A549 (cell line): ENCODE data around the gene DCHS2.

Source experiments
- CBX2 ChIP-seq: fragments of 200-600 bp; sonication (generic); IDR thresholded peaks from 2 replicates; pipeline ENCODE4 v1.6.1; 2016; ENCODE audit warnings: low read depth, mild to moderate bottlenecking, borderline replicate concordance
- CEBPB ChIP-seq, 2 experiments: fragments of >200 bp in 1 of 2; sonication (Bioruptor Twin) in 1 of 2; formaldehyde crosslinking in 1 of 2; IDR thresholded peaks; 2 replicates each; pipeline ENCODE4 v1.6.1; 2012 to 2016
- ESRRA ChIP-seq: fragments of 150-350 bp; IDR thresholded peaks from 2 replicates; pipeline ENCODE4 v1.6.1; 2014; ENCODE audit warnings: mild to moderate bottlenecking, low read length, borderline replicate concordance
- KDM5A ChIP-seq: fragments of 200-600 bp; sonication (generic); IDR thresholded peaks from 2 replicates; pipeline ENCODE4 v1.6.1; 2016; ENCODE audit warnings: antibody characterized with exemption, mild to moderate bottlenecking
- MAFK ChIP-seq: fragments of 450-650 bp; IDR thresholded peaks from 2 replicates; pipeline ENCODE4 v1.6.1; 2014; ENCODE audit not compliant: partially characterized antibody
- MAZ ChIP-seq: fragments of 150-350 bp; IDR thresholded peaks from 2 replicates; pipeline ENCODE4 v1.6.1; 2014; ENCODE audit warnings: antibody characterized with exemption, low read depth, low read length, borderline replicate concordance
- POLR2A ChIP-seq: IDR thresholded peaks from 2 replicates; pipeline ENCODE4 v1.6.1; 2012; ENCODE audit warnings: mild to moderate bottlenecking, low read length
- ZC3H11A ChIP-seq: fragments of 450-650 bp; IDR thresholded peaks from 2 replicates; pipeline ENCODE4 v1.6.1; 2014; ENCODE audit warnings: antibody characterized with exemption, mild to moderate bottlenecking
- ZNF302 ChIP-seq: fragments of 250-450 bp; sonication (Bioruptor Pico); IDR thresholded peaks from 2 replicates; pipeline ENCODE4 v1.9.0; 2021; ENCODE audit warnings: inconsistent platforms, mild to moderate bottlenecking, moderate library complexity
- TF ChIP-seq, protein P1 (sequence below): fragments of >200 bp; sonication (Bioruptor Twin); formaldehyde crosslinking; IDR thresholded peaks from 3 replicates; pipeline ENCODE4 v1.5.1; 2016
- TF ChIP-seq, protein P2 (sequence below): IDR thresholded peaks from 2 replicates; pipeline ENCODE4 v1.6.1; 2012
- TF ChIP-seq, protein P3 (sequence below): fragments of 200-600 bp; sonication (generic); IDR thresholded peaks from 2 replicates; pipeline ENCODE4 v1.6.1; 2016; ENCODE audit warnings: antibody characterized with exemption, mild to moderate bottlenecking, moderate library complexity

GRCh38 chr4:154308207-154308606 is 183.4 kb downstream of the DCHS2 start:
- TF ChIP-seq, protein P1, sequence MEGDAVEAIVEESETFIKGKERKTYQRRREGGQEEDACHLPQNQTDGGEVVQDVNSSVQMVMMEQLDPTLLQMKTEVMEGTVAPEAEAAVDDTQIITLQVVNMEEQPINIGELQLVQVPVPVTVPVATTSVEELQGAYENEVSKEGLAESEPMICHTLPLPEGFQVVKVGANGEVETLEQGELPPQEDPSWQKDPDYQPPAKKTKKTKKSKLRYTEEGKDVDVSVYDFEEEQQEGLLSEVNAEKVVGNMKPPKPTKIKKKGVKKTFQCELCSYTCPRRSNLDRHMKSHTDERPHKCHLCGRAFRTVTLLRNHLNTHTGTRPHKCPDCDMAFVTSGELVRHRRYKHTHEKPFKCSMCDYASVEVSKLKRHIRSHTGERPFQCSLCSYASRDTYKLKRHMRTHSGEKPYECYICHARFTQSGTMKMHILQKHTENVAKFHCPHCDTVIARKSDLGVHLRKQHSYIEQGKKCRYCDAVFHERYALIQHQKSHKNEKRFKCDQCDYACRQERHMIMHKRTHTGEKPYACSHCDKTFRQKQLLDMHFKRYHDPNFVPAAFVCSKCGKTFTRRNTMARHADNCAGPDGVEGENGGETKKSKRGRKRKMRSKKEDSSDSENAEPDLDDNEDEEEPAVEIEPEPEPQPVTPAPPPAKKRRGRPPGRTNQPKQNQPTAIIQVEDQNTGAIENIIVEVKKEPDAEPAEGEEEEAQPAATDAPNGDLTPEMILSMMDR, result no peak
- TF ChIP-seq MAFK (no peak), POLR2A (no peak), ZC3H11A (no peak), CBX2 (no peak), CEBPB (IDR thresholded peaks at IDR 0.05) (no peak), ESRRA (no peak), MAZ (no peak), KDM5A (no peak), ZNF302 (CRISPR knock-in tag) (no peak)
- TF ChIP-seq, protein P2, sequence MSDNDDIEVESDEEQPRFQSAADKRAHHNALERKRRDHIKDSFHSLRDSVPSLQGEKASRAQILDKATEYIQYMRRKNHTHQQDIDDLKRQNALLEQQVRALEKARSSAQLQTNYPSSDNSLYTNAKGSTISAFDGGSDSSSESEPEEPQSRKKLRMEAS, result no peak
- TF ChIP-seq, protein P3, sequence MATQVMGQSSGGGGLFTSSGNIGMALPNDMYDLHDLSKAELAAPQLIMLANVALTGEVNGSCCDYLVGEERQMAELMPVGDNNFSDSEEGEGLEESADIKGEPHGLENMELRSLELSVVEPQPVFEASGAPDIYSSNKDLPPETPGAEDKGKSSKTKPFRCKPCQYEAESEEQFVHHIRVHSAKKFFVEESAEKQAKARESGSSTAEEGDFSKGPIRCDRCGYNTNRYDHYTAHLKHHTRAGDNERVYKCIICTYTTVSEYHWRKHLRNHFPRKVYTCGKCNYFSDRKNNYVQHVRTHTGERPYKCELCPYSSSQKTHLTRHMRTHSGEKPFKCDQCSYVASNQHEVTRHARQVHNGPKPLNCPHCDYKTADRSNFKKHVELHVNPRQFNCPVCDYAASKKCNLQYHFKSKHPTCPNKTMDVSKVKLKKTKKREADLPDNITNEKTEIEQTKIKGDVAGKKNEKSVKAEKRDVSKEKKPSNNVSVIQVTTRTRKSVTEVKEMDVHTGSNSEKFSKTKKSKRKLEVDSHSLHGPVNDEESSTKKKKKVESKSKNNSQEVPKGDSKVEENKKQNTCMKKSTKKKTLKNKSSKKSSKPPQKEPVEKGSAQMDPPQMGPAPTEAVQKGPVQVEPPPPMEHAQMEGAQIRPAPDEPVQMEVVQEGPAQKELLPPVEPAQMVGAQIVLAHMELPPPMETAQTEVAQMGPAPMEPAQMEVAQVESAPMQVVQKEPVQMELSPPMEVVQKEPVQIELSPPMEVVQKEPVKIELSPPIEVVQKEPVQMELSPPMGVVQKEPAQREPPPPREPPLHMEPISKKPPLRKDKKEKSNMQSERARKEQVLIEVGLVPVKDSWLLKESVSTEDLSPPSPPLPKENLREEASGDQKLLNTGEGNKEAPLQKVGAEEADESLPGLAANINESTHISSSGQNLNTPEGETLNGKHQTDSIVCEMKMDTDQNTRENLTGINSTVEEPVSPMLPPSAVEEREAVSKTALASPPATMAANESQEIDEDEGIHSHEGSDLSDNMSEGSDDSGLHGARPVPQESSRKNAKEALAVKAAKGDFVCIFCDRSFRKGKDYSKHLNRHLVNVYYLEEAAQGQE, result no peak
